ENCODE measurements around the gene THSD4.

- TF ChIP-seq CTCF (conservative IDR thresholded peaks at IDR 0.05; ENCODE audit: low read length) (no peak), EZH2phosphoT487 (IDR thresholded peaks at IDR 0.05; ENCODE audit: borderline replicate concordance, low read depth, low read length) (no peak)
Measured at GRCh38 chr15:71494563-71495397, 379.5 kb downstream of the THSD4 start.
